Left renal cortex interstitium (tissue), 4 donors: ENCODE measurements around the gene HSPA13. TPM values are rescaled to one million over a fixed set of nuclear protein-coding genes. Genes with fewer than 3 reads are reported as not detected.

Experiments
- polyA plus RNA-seq, 4 donors: library from polyadenylated mRNA; unstranded; fragments of 120-200 nt; gene quantifications; one replicate each; pipeline ENCODE4 v1.2.1, GENCODE V29; 2013; ENCODE audit not compliant: insufficient read length in 4 of 4

HSPA13 gene
- polyA plus RNA-seq, 4 donors, result 45.1 to 56.6 (median 55.1) TPM

Other genes with a start within 250 kb of the HSPA13 start
- 1 to 10 TPM in 1 of 4 donors, under 1 TPM in 3; 0.08 to 1.0 (median 0.50) TPM for gene LIPI, start 172.2 kb downstream of the HSPA13 start, polyA plus RNA-seq
- gene RBM11, start 167.0 kb downstream of the HSPA13 start, polyA plus RNA-seq, result 1 to 10 TPM; 3.7 to 6.0 (median 4.3) TPM
- gene SAMSN1, start 163.2 kb upstream of the HSPA13 start, polyA plus RNA-seq, result 1 to 10 TPM; 3.4 to 6.7 (median 5.1) TPM